Peyer's patch (tissue), 4 donors: Measurements from ENCODE around the gene TTC6. TPM values are rescaled to one million over a fixed set of nuclear protein-coding genes. Genes with fewer than 3 reads are reported as not detected.

Source experiments
- DNase-seq, 3 donors: peaks; one replicate each; pipeline ENCODE4 v3.0.0-alpha.2; 2017 to 2019
- H3K27ac ChIP-seq, 4 donors: fragments of 200-600 bp; sonication (generic); one replicate each; pipeline ENCODE4 v1.5.1; 2016 to 2019
- H3K27me3 ChIP-seq, 2 donors: fragments of 200-600 bp; sonication (generic); one replicate each; pipeline ENCODE4 v1.5.1; 2019
- H3K36me3 ChIP-seq, 3 donors: fragments of 200-600 bp; sonication (generic); one replicate each; pipeline ENCODE4 v1.5.1; 2016 to 2019
- H3K4me1 ChIP-seq, 4 donors: fragments of 200-600 bp; sonication (generic); one replicate each; pipeline ENCODE4 v1.5.1; 2016 to 2019
- H3K4me3 ChIP-seq, 4 donors: fragments of 200-600 bp; sonication (generic); 1 replicate in 3 of 4; 2 replicates in 1 of 4; pipeline ENCODE4 v1.5.1; 2016 to 2019; ENCODE audit warnings: mild to moderate bottlenecking in 1 of 4
- H3K9me3 ChIP-seq, 4 donors: fragments of 200-600 bp; sonication (generic); one replicate each; pipeline ENCODE4 v1.5.1; 2016 to 2019; ENCODE audit warnings: mild to moderate bottlenecking in 1 of 4
- CTCF ChIP-seq, 6 experiments: fragments of 450-650 bp in 4 of 6; fragments of 200-600 bp in 2 of 6; sonication (generic) in 1 of 6; IDR thresholded peaks; one replicate each; pipeline ENCODE4 v1.5.1; 2017 to 2019; ENCODE audit warnings: antibody characterized with exemption in 6 of 6, mild to moderate bottlenecking in 3 of 6, moderate library complexity in 1 of 6
- POLR2A ChIP-seq, 2 donors: fragments of 450-650 bp; IDR thresholded peaks; one replicate each; pipeline ENCODE4 v1.5.1; 2017; ENCODE audit warnings: antibody characterized with exemption in 2 of 2, mild to moderate bottlenecking in 2 of 2, moderate library complexity in 2 of 2
- total RNA-seq, 4 donors: library from RNA; depleted of rRNA; stranded (reverse); fragments of >200 nt; gene quantifications; one replicate each; pipeline ENCODE4 v1.1.0, GENCODE V29; 2016

TTC6 gene
- total RNA-seq, 4 donors from 2014 or later, result 1.8 to 12.7 (median 3.6) TPM; not detected in 1

GRCh38 chr14:37606678-37607077 lies 11.2 kb downstream of the TTC6 start:
- H3K4me1 ChIP-seq, result peaks cover 0 to 9% (median 0%) of the 10 kb centered on the region in 4 donors
- no peaks in the 10 kb centered on the region for H3K27me3 ChIP-seq
- no peaks in the 10 kb centered on the region for H3K36me3 ChIP-seq
- no peak for TF ChIP-seq CTCF (IDR thresholded peaks at IDR 0.05)
- TF ChIP-seq POLR2A (IDR thresholded peaks at IDR 0.05), result no peak
- H3K9me3 ChIP-seq, result peaks cover 0 to 2% (median 0%) of the 10 kb centered on the region in 4 donors
- no peak overlapping the region for H3K4me3 ChIP-seq
- DNase-seq, result no peak
- H3K27ac ChIP-seq, result no peak overlapping the region

DNA sequence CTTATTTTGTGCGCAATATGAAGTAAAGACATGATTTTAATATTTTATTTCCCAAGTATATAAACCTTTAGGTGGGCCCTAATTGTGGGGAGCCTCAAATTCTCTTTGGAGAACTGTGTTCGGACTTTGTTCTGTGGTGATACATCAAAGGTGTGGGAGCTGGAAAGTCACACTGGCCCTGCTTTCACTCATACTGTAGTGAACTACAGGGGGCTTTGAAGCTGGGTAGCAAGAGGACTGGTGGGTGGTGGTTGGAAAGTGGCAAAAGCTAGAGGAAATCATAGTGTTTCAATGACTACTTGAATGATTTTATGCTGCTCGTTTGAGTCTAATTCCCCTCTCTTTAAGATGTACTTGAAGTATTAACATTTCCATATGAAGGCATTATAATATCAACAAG lies 13.2 kb downstream of the TTC6 start:
- Histone ChIP-seq H3K9me3 (peaks cover 0 to 2% (median 0%) of the 10 kb centered on the region in 4 donors), H3K27me3 (no peaks in the 10 kb centered on the region), H3K27ac (no peak overlapping the region), H3K4me3 (no peak overlapping the region), H3K36me3 (no peaks in the 10 kb centered on the region), H3K4me1 (no peaks in the 10 kb centered on the region)
- DNase-seq, result no peak
- TF ChIP-seq POLR2A (IDR thresholded peaks at IDR 0.05) (no peak), CTCF (IDR thresholded peaks at IDR 0.05) (no peak)

DNA sequence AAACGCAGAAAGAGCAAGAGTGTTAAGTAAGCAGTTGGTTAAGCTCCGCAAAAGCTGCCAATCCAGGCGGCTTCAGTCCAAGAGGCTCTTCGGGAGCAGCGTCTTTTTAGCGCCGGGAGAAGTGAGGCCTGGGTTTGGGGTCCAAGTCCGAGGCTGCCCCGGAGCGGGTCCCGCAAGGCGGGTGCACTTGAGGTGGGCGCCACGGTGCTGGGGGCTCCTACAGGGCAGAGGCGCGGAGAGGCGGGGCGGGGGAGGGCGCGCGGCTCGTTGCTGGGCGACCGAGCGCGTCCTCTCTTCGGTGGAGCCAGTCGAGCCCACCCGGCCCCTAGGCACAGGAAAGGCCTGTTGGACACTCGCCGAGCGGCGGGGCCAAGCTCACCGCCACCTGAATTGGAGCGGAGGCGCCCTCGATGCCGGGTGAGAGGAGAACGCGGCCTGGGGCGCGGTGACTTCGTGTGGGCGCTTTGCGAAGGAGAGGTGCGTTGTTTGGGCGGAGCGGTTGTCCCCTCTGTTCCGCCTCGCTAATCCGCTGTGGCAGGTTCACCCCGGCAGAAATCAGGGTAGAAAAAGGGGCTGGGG lies 15.6 kb downstream of the TTC6 start:
- Histone ChIP-seq H3K27me3 (no peaks in the 10 kb centered on the region), H3K4me1 (no peaks in the 10 kb centered on the region), H3K36me3 (no peaks in the 10 kb centered on the region), H3K27ac (no peak overlapping the region), H3K4me3 (no peak overlapping the region), H3K9me3 (peaks cover 0 to 11% (median 0%) of the 10 kb centered on the region in 4 donors)
- TF ChIP-seq CTCF (IDR thresholded peaks at IDR 0.05) (no peak), POLR2A (IDR thresholded peaks at IDR 0.05) (no peak)
- DNase-seq, result no peak

DNA sequence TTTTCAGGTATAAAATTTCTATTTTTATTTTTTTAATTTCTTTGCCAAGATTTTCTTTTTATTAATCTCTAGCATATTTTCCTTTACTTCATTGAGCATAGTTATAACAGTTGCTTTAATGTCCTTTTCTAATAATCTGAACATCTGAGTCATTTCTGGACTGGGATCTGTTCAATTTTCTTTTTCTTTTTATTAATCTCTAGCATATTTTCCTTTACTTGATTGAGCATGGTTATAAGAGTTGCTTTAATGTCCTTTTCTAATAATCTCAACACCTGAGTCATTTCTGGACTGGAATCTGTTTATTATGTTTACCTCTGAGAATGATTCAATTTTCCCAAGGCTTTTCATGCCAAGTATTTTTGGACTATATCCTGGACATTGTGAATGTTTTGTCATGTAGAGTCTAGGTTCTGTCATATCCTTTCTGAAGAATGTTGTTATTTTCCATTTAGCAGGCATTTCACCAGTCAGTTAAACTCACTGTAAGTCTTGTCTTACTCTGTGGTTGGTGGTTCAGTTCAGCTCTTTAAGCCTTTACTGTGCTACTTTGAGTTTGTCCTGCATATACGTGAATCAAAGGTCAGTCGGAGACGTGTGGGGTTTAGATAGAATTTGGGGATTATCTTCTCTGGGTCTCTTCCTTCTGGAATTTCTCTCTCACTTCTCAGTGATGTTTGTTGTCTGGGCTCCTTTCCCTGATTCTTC lies 20.3 kb downstream of the TTC6 start:
- Histone ChIP-seq H3K9me3 (peaks cover 0 to 15% (median 0%) of the 10 kb centered on the region in 4 donors), H3K27ac (no peak overlapping the region), H3K27me3 (no peaks in the 10 kb centered on the region), H3K4me1 (no peaks in the 10 kb centered on the region), H3K4me3 (no peak overlapping the region), H3K36me3 (no peaks in the 10 kb centered on the region)
- TF ChIP-seq CTCF (IDR thresholded peaks at IDR 0.05), result no peak
- TF ChIP-seq POLR2A (IDR thresholded peaks at IDR 0.05), result no peak
- no peak for DNase-seq

DNA sequence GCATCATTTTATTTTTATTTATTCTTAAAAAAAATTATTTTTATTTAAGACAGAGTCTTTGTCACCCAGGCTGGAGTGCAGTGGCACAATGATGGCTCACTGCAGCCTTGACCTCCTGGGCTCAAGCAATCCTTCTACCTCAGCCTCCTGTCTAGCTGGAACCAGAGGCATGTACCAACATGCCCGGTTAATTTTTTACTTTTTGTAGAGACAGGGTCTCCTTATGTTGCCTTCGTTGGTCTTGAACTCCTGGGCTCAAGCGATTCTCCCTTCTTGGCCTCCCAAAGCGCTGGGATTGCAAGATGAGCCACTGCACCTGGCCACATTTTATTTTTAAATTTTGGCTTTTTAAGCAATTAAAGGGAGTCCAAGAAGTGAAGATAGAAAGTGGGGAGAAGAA lies 21.4 kb downstream of the TTC6 start:
- H3K27ac ChIP-seq, result no peak overlapping the region
- H3K4me1 ChIP-seq, result no peaks in the 10 kb centered on the region
- H3K36me3 ChIP-seq, result no peaks in the 10 kb centered on the region
- TF ChIP-seq CTCF (IDR thresholded peaks at IDR 0.05) (no peak), POLR2A (IDR thresholded peaks at IDR 0.05) (no peak)
- no peaks in the 10 kb centered on the region for H3K27me3 ChIP-seq
- H3K9me3 ChIP-seq, result peaks cover 0 to 13% (median 0%) of the 10 kb centered on the region in 4 donors
- H3K4me3 ChIP-seq, result no peak overlapping the region
- DNase-seq, result no peak
